ENCODE results near the gene PKD1L1.

The PKD1L1 gene

DNA sequence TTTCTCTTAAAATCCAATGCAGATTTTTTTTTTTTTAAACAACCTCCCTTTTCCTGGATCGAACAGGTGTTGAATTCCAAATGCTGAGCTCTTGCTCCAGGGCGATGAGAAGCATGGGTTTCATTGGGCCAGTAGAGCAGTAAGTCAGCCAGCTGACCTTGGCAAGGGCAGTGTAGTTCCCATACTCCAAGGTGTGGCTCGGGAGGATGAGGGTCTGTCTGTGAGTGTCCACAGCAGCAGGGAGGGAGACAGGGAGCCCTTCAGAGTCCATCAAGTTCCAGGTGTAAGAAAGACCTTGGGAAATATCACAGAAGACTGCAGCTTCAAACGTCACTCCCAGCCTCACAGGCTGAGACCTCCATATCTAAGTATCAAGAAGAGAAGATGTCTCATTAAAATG lies 50.4 kb downstream of the PKD1L1 start:
- no peak for DNase-seq

DNA sequence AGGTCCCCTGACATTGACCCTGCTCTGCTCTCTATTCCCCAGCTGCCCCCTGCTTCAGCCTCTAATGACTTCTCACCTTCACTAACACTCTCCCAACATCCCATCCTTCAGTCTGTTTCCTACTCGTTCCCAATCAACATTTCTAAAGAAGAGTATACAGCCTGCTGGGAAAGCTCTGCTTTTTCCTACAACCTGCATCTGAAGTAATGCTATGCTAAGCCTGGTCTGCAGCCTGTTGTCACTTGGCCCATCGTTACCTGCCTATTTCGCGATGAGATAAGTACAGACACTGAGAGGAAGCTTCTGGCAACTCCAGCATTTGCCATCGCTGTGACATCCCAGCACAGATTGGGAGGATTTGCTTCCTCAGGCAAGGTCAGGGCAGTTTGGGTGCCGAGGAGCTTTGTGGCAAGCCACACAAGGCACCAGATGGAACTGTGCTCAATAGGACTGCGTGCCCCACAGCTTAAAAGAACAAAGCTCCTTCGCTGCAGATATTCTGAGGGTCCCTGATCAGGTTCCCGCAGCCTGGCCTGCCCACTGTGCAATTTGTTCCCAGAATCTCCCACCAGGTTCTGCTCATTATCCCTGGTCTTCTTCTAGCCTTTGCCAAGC lies 51.4 kb downstream of the PKD1L1 start:
- no peak for DNase-seq

DNA sequence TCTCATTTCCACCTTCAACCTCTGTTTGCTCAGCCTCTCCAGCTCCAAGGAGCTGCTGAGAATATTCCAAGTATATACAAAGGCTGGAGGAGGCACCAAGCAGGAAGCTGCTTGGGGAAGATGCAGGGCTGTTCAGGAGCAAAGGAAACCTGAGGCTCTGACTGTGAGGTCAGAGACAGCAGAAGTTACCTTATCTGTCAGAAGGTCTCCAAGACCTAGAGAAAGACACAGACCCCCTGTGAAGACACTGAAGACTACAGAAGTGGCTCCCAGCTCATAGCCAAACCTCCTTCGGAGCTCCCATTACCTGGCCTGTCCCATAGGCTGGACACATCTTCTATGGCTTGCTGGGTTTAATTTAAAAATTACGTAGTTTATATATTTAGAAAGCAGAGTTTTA lies 53.2 kb downstream of the PKD1L1 start:
- no peak for DNase-seq

DNA sequence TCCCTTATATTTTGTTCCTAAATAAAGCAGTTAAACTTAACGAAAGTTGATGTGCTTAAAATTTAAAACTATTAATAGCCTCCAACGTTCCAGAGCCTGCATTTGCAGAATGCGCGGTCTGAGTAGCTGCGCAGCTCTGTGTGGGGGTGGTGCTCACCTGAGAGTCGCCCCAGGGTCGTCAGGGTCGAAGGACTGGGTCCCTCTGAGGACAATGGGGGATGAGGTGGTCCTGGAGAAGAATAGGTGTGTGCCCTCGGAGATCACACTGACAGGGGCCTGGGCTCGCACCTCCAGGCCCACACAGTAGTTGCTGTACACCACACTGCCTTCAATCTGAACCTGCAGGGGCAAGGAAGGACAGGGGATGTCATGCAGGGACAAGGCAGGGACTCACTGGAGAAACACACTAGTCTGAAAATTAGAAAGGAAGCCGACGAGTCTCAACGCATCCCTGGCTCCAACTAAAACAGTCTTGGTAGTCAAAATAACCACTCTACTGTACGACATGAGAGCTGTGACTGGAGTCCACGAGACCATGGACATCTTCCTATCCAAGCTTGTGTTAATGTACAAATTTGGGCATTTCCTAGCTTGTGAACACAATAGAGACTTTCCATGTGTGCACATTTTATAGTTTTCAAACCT lies 54.4 kb downstream of the PKD1L1 start:
- DNase-seq = no peak

DNA sequence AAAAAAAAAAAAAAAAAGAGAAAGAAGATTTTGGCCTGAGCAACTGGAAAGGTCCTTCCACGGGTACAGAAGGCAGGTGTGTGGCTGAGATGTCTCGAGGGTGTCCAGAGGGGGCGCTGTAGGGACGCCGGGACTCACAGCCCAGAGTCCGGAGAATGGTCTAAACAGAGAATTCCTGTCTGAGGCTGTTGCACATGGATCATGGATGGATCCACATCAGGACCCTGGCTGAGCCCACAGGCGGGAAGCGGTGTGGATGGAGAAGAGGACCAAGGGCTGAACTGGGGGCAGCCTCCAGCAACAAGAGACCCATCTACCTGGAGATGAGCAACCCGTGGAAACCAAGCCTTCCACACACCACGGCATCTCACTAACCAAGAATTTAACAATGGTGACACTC lies 55.0 kb downstream of the PKD1L1 start:
- DNase-seq = peak; percentile 44

DNA sequence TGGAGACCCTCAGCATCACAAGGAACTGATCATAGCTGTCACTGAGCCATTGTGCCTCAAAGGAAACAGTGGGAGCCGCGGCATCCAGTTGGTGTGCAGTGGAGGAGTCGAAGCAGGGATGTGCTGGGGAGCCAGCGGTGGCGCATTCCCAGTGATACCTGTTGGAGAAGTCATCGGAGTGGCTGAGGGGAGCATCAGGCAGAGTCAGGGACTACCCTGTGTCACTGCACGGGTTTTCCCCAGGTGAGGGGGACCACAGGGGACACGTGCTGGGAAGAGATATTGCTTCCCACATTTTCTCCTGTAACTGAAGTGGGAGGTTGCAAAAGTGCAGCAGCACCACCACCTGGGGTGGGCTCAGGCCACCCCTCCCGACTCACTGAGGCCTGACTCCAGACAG lies 57.7 kb downstream of the PKD1L1 start:
- no peak for DNase-seq

DNA sequence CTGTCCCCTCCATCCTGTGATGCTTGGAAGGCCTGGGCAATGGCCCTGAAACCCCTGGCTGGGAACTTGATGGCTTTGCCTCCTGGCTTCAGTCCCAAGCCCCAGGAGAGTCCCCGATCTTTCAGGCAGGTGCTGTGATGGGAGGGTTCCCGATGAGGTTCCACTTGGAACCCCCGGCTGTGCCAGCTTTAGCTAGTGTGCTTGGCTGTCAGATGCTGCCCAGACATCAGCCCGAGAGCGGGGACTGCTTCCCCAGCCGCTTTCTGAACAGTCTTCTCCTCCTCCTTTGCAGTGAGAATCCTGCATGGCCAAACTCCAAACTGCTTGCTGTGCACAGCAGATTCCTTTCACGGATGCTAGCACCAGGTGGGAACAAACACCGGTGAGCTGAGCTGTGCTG lies 58.1 kb downstream of the PKD1L1 start:
- DNase-seq = no peak

DNA sequence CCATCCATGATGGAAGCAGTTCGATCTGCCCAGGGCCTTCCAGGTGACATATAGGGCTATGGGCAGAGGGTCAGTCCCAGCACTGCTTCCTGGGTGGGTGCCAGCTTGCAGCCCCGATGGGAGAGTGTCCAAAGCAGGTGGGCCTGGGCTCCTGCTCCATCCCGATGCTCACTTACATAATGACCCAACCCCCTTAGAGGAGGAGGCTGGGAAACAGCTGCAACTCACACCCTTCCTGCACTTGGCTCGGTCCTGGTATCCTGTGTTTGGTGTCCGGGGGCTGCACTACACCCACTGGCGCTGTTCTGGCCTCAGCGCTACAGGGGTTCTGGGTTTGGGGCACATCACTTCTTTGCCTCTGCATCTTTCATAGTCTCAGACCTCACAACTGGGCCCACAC lies 58.5 kb downstream of the PKD1L1 start:
- DNase-seq = no peak

DNA sequence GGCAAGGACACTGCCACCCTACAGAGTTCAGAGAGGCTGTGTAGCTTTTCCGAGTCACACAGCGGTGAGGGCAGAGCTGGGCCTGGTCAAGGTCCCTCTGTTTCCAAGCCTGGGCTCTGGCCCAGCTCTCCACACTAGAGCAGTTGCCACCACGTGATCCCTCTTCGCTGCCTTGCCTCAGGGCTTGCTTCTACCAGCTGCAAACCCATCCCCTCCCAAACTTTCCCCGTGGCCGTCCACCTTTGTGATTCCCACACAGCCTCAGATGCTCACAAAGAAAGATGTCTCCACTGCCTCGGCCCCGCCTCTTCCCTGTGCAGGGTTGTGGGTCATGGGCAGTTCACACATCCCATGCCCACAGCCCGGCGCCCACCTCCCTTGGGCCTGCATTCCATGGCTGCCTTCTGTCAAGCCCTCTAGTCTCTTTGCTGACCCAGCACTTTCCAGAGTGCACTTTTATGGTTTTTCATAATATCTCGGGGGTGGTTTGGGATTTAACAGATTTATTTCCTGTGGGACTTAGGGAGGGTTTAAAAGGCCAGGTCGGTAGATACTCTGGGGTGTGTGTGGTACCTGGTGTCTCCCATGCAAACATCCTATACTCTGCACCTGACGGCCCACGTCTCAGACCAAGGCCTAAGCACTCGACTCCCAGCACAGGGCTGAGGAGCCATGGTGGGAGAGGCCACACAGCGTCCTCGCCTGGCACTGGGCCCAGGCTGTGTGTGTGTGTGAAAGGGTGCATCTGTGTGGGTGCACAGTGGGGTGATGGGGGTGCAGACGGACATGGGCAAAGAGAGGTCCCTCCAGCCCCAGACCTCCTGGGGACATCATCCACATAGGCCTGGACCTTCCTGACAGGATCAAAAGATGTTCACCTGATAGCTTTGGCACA lies 59.6 kb downstream of the PKD1L1 start:
- DNase-seq = no peak

DNA sequence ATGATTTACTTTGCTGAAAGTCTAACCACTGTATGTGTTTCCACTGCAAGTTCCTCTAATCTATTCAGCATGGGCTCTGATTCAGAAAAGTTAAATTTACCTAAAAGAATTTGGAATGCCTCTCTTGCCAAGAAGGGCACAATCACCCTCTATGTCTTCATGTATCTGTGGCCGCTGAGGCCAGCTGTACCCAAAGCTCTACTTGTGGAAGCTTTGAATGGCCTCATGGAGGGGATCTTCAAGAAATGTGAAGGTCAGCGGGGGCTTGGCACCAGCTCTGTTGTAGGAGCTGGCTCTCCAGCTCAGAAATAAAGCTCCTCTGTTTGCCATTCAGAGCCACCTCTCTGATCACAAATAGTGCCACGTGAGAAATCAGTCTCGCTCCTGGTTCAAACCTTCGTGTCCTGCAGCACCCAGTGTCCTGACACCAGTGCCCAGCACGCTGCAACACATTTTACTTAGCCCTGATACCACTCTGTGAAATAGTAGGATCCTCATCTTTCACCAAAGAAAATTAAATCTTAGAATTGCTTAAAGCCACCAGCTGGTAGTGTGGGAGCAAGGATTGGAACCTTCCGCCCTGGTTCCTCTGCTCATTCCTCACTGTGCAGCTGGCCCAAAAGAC lies 61.1 kb downstream of the PKD1L1 start:
- DNase-seq = no peak

DNA sequence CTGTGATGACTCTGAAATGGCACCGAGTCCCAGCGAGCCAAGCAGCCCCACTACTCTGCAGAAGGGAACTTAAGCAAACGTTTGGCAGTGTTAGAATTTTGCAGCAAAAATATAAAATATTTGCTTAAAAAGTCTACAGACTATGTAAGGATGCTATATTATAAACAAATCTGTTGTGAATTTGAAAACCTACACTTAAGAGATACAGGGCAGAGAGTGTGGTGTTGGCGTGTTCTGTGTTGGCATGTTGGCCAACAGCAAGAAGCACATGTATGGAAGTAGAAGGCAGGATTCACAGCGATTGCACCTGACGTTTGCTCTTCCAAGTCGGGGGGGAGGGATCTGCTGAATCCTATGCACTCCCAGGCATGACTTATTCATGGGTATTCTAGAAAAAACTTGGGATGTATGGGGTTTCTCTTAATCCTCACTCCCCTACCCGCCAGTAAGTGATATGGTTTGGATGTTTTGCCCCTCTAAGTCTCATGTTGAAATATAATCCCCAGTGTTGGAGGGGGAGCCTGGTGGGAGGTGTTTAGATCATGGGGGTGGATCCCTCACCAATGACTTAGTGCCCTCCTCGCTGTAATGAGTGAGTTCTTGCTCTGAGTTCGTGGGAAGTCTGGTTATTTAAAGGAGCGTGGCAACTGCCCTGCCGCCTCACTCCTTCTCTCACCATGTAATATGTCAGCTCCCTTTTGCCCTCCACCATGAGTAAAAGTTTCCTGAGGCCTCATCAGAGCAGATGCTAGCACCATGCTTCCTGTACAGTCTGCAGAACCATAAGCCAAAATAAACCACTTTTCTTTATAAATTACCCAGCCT lies 62.1 kb downstream of the PKD1L1 start:
- DNase-seq = no peak

DNA sequence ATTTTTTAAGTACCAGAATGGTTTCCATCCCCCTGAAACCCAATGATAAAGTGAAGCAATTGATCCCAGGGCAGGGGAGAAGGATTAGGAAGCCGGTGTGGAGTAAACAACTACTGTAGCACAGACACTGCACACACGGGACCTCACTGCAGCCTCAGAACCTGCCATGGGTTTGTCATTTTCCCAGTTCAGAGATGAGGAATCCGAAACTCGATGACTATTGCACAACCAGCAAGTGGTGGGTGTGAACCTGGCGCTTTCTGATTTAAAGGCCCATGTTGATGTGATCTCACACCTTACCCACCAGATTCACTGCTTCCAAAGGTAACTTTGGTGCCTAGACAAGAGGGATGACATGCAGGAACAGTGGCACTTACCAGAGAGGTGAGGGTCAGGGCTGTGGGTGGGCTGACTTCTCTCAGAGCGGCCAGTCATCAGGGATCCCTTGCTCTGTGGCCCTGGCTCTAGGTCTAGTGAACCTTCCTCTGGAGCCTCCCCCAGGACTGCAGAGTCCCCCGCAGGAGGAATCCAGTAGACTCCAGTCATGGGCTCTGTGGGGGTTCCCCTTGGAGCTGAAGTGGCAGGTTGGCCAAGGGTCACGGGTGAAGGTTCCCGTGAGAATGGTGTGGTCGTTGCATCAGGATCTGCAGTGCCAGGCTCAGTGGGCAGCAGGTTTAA lies 62.8 kb downstream of the PKD1L1 start:
- no peak for DNase-seq

DNA sequence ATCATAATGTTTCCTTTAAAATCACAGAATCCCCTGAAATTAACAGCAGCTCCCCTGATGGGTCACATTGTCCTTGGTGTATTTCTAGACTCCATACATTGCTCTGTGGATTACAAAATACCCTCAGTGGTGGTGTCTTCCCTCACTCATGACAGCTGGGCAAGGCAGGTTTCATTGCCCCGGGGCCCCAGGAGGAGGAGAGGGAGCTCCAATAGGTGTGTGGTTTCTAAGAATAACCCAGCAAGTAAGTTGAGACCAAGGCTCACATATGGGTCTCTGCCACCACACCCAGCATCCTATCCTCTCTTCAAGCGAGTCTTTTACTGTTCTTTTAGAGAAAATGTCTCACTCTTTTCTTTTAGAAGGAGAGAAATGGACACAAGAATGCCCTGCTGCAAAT lies 63.6 kb downstream of the PKD1L1 start:
- DNase-seq = no peak

DNA sequence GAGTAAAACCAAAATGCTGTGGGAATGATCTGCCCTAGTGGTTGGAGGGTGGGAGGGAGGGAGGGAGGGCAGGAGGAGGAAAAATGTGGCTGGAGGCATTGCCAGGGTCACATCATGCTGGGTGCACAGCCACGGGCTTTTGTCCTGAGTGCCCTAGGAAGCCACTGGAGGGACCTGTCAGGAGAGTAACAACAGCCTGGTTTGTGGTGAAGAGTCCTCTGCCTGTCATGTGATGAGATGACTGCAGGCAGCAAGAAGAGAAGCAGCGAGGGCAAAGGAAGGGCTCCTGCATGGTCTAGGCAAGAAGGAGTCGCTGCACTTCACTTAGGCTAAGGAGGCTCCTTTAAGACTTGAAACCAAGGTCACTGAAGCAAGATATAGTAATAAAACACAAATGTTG lies 65.6 kb downstream of the PKD1L1 start:
- no peak for DNase-seq

DNA sequence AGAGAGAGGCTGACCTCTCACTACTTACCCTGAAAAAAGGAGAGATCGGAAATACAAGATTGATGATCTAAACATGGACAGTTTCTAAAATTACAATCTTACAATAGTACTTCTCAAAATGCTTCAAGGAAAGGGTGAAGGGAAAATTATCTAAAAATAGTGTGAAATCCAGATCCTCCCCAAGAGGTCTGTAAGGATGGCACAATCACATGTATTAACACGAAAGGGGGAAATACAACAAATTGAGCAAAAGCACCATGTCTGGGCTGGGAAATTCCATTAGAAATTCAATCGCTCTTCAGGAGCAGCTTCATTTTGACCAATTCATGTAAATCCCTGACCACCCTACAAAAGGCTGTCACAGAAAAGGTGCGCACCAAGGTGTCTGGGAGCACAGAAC lies 67.0 kb downstream of the PKD1L1 start:
- no peak for DNase-seq

DNA sequence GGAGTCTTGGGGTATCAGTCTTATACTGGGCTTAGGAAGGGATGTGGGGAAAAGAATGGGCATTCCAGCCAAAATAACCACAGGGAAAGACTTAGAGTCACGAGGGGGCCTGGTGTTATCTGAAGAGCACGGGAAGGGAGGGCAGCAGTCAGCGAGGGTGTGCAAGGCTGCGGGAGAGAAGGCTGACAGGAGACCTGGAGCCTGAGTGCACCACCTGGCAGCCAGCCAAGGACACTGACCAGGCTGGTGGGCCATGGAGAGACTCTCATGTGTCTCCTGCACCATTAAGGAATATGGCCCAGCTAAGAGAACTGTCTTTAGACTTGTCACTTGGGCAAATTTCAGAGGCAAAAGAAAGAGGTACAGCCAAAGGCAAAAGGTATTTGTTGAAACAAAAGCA lies 69.6 kb downstream of the PKD1L1 start:
- no peak for DNase-seq

DNA sequence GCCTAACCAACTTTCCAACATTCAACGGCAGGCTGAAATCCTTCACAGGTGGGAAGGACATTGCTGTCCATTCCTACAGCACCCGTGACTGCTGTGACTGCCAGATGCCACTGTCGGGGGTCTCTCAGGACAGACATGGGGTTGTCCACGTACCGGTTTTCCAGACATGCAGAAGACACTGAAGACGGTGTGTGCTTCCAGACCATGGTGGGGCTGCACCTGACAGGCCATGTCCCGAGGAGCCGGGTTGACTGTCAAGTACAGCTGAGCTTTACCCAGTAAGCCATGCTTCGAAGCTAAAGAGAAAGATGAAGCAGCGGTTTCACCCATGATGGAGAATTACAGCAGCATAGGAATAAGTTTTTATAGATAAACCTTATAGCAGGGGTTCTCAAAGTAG lies 70.9 kb downstream of the PKD1L1 start:
- DNase-seq = no peak

DNA sequence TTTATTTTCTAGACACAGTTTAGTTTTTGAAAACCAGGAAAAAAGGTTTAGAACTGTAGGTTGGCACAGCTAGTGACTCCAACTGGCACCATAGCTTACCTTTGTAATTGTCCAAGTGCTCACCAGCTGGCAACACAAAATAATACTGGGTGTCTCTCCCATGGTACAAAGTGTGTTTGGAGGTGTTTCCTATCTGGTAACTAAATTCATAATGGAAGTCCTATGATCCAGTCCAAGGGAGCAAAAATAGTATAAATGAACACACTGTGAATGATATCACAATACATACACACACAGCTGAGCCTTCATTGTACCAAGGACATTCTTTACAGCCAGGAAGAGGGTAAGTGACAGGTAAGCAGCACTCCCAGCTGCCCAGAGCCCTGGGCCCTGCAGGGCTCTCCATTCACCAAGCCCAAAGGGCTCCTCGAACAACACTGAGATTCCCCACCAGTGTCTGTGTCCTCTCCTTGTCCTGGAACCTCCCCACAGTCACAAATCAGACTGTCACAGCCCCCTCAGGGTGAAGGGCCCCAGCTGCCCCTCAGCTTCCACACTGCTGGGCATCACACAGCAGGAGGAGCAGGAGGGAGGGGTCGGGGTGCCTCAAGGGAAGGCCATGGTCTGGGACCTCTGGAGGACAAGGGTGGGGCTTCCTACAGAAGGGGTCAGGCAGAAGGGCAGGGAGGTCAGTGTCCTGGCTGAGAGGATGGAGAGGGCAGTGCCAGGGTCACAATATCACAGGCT lies 72.1 kb downstream of the PKD1L1 start:
- DNase-seq = no peak

DNA sequence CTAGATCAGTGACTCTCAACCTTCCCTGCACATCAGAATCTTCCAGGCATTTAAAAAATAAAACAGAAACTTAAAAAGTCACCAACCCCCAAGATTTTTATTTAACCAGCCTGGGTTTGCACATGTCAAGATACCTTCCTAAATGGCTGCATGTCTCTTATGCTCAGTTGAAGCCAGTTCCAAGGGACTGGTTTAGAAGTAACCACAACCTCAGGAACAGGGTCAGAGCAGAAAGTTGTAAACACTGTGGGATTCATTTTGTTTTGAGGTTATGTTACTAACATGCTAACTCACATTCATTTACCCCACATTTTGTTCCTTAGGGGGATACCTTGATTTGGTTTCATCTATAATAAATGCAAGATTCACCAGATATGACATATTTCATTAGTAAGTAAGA lies 72.9 kb downstream of the PKD1L1 start:
- no peak for DNase-seq

DNA sequence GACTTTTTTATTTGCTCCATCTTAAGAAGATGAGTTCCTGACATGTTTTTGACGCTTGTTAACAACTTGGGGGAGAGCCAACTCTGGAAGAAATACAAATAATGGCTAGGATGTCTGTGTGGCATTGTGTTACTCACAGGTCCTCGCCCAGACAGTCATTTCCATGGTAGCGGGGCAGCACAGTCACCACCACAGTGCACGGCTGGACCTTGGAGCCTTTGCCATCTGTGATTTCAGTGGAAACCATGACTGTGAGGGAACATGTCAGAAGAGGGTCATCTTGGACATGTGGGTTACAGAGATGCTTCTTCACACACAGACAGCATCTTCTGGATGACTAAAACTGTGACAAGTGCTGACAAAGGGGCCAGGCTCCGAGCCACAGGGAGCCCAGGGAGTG lies 74.5 kb downstream of the PKD1L1 start:
- DNase-seq = no peak

DNA sequence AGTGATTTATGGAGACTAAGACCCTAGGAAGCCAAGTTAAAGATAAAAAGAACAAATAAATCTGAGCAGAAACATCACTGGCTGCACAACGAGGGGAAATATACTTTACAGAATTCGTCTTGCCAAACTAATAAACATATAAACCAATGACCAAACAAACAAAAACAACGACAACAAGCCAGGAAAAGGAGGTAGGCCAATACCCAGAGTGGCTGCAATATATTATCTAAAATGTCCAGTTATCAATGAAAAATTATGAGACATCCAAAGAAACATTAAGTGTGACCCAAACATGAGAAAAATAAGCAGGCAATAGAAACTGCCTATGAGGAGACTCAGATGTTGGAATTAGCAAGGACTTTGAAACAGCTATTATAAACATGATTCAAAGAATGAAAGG lies 81.0 kb downstream of the PKD1L1 start:
- no peak for DNase-seq

DNA sequence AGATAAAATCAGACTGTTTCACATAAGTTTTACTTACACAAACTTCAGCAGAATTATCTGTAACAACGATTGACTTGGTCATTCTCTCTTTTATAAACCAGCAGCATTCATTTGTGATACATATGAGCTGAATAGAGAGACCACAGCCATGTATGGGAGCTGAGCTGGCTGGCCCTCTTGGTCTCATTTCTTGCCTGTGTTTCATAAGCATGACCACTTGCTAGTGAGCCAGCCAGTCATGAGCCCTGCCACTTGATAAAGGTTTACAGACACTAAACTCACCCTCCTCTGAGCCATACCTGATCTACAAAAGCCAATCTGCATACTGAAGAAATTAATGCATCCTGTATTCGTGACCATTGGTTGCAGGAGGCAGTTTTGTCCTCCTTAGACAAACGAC lies 82.1 kb downstream of the PKD1L1 start:
- no peak for DNase-seq
